Heart left ventricle (tissue), 13 donors: ENCODE data around the gene B3GLCT.

Experiments used
- POLR2A ChIP-seq, 2 donors: fragments of 450-650 bp; IDR thresholded peaks; one replicate each; pipeline ENCODE4 v1.6.1; 2017; ENCODE audit warnings: antibody characterized with exemption in 2 of 2, mild to moderate bottlenecking in 2 of 2, moderate library complexity in 2 of 2
- TF ChIP-seq, protein P1 (sequence below), 12 donors: fragments of 200-600 bp; sonication (generic) in 4 of 12; IDR thresholded peaks; one replicate each; pipeline versions ENCODE4 v1.5.0 to v1.8.0; 2018 to 2022; ENCODE audit warnings: antibody characterized with exemption in 12 of 12, mild to moderate bottlenecking in 5 of 12
- donor health status: ischemic (EF 13 %, LVEDD 7.1; RV severe dilation, severe dysfunction).
- donor health status: DM: no; HTN: yes; CAD: no.
- donor health status: DM: no; HTN: no; CAD: no.
- donor health status: ischemic (EF 25% LVEDD 6.9; RV normal size, moderate dysfunction).
- donor health status: ischemic (EF 25% LVEDD 5.7; RV mildly dilated, moderate dysfunction).
- donor health status: ischemic (EF 35%, LVEDD 5.7; RV mildly dilated, moderate dysfunction).
- donor health status: nonischemic (EF 11% LVEDD 7.7; RV severe dilation, severe dysfunction).
- donor health status: DM: yes; HTN: yes; CAD: no.
- donor health status: PGD.
- donor health status: ischemic (EF 29% LVEDD 5.4; RV normal size, mild dysfunction).
- donor health status: nonischemic (EF 23%, LVEDD 6.1; RV moderate dilation, normal function).

- TF ChIP-seq, protein P1, sequence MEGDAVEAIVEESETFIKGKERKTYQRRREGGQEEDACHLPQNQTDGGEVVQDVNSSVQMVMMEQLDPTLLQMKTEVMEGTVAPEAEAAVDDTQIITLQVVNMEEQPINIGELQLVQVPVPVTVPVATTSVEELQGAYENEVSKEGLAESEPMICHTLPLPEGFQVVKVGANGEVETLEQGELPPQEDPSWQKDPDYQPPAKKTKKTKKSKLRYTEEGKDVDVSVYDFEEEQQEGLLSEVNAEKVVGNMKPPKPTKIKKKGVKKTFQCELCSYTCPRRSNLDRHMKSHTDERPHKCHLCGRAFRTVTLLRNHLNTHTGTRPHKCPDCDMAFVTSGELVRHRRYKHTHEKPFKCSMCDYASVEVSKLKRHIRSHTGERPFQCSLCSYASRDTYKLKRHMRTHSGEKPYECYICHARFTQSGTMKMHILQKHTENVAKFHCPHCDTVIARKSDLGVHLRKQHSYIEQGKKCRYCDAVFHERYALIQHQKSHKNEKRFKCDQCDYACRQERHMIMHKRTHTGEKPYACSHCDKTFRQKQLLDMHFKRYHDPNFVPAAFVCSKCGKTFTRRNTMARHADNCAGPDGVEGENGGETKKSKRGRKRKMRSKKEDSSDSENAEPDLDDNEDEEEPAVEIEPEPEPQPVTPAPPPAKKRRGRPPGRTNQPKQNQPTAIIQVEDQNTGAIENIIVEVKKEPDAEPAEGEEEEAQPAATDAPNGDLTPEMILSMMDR (IDR thresholded peaks at IDR 0.05) = no peak
- TF ChIP-seq POLR2A (IDR thresholded peaks at IDR 0.05) = no peak
Measured at GRCh38 chr13:31172535-31172934, 27.2 kb upstream of the B3GLCT start.
